KMS-11 (cell line): ENCODE data around the gene GPR50.

Experiments
- H2AFZ ChIP-seq: fragments of 200-600 bp; sonication (generic); 2 replicates; pipeline ENCODE4 v1.6.1; 2016; ENCODE audit warnings: antibody characterized with exemption, mixed run types, low read depth
- H3K27ac ChIP-seq: fragments of 200-600 bp; sonication (generic); 2 replicates; pipeline ENCODE4 v1.6.1; 2016; ENCODE audit warnings: mild to moderate bottlenecking, mixed run types
- H3K27me3 ChIP-seq: fragments of 200-600 bp; sonication (generic); 2 replicates; pipeline ENCODE4 v1.6.1; 2017; ENCODE audit warnings: mild to moderate bottlenecking, low read depth, mixed run types, moderate library complexity; ENCODE audit not compliant: insufficient read depth
- H3K36me3 ChIP-seq: fragments of 200-600 bp; sonication (generic); 2 replicates; pipeline ENCODE4 v1.6.1; 2017; ENCODE audit warnings: mild to moderate bottlenecking, mixed run types; ENCODE audit not compliant: insufficient read depth
- H3K4me1 ChIP-seq: fragments of 200-600 bp; sonication (generic); 2 replicates; pipeline ENCODE4 v1.6.1; 2016; ENCODE audit warnings: mild to moderate bottlenecking, low read depth, mixed run types; ENCODE audit not compliant: poor library complexity, severe bottlenecking
- H3K4me2 ChIP-seq: fragments of 200-600 bp; sonication (generic); 2 replicates; pipeline ENCODE4 v1.7.0; 2016; ENCODE audit warnings: mild to moderate bottlenecking, mixed run types
- H3K4me3 ChIP-seq: fragments of 200-600 bp; sonication (generic); IDR thresholded peaks from 2 replicates; pipeline ENCODE4 v1.6.1; 2017; ENCODE audit warnings: low read depth, low read length, mixed read lengths; ENCODE audit not compliant: insufficient read depth
- H3K79me2 ChIP-seq: fragments of 200-600 bp; sonication (generic); 2 replicates; pipeline ENCODE4 v1.6.1; 2016; ENCODE audit warnings: low read depth, mixed run types; ENCODE audit not compliant: insufficient read depth
- H3K9ac ChIP-seq: fragments of 200-600 bp; sonication (generic); 2 replicates; pipeline ENCODE4 v1.6.1; 2016; ENCODE audit warnings: mild to moderate bottlenecking, mixed run types
- H4K20me1 ChIP-seq: fragments of 200-600 bp; sonication (generic); 2 replicates; pipeline ENCODE4 v1.6.1; 2016; ENCODE audit warnings: mild to moderate bottlenecking, mixed run types; ENCODE audit not compliant: insufficient read depth
- TF ChIP-seq, protein P1 (sequence below): fragments of 200-600 bp; sonication (generic); conservative IDR thresholded peaks from 2 replicates; pipeline ENCODE4 v1.6.1; 2017; ENCODE audit warnings: low read depth, mild to moderate bottlenecking, antibody characterized with exemption, low read length, moderate library complexity, mixed read lengths

GPR50 gene

DNA sequence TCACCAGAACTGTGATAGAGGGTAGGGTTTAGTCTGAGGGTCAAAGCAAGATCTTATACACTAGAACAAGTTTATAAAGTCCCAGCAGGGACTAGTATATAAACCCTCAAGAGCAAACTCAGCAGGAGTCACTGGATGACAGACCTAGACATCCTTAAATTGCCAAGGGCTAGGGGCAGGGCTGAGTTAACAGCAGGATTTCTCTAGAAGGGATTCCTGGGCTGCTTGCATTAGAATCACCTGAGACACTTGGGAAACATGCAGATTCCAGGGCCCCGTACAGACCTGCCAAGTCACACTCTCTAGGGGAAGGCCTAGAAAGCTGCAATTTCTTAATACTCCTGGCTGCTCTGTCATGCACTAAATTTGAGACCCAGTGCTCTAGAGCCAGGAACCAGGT lies 6.6 kb upstream of the GPR50 start:
- Histone ChIP-seq H2AFZ (no peak overlapping the region), H3K4me1 (no peaks in the 10 kb centered on the region), H4K20me1 (no peaks in the 10 kb centered on the region), H3K4me3 (no peak overlapping the region), H3K36me3 (no peaks in the 10 kb centered on the region), H3K79me2 (no peaks in the 10 kb centered on the region), H3K4me2 (no peak overlapping the region), H3K9ac (no peak overlapping the region), H3K27ac (no peak overlapping the region), H3K27me3 (no peaks in the 10 kb centered on the region)
- TF ChIP-seq, protein P1, sequence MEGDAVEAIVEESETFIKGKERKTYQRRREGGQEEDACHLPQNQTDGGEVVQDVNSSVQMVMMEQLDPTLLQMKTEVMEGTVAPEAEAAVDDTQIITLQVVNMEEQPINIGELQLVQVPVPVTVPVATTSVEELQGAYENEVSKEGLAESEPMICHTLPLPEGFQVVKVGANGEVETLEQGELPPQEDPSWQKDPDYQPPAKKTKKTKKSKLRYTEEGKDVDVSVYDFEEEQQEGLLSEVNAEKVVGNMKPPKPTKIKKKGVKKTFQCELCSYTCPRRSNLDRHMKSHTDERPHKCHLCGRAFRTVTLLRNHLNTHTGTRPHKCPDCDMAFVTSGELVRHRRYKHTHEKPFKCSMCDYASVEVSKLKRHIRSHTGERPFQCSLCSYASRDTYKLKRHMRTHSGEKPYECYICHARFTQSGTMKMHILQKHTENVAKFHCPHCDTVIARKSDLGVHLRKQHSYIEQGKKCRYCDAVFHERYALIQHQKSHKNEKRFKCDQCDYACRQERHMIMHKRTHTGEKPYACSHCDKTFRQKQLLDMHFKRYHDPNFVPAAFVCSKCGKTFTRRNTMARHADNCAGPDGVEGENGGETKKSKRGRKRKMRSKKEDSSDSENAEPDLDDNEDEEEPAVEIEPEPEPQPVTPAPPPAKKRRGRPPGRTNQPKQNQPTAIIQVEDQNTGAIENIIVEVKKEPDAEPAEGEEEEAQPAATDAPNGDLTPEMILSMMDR: no peak

DNA sequence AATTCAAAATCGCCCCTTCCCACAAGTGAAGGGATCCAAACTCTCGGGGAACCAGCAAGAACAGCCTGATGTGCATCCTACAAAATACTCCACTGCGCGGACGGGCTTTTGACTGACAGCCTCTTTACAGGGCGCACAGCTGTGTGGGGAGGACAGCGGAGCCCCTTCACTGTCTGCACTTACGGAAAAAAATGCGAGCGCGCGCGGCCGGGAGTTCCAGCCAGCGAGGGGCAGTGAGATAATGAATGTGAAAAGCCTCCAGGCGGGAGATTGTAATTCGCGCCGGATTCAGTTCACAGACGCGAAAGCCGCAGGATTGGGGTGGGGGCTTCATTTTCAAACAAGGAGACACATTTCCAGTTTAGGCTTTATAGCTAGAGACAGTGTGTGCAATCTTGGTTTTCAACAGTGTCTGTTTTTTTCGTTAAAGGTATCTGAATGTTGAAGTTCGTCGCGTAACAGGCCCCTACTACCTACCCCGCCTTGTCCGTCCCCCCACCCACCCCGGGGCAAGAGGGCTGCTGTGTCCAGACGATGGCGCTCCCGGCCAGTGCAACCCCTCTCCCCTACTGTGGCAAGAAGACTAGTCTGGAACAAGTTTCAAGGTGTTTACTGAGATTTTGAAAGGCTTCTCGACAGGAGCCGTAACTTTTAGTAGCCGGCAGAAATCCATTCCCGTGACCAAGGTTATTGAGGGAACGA lies 1.7 kb upstream of the GPR50 start:
- Histone ChIP-seq H3K27ac (no peak overlapping the region), H3K4me2 (no peak overlapping the region), H3K4me1 (no peaks in the 10 kb centered on the region), H3K4me3 (no peak overlapping the region), H4K20me1 (no peaks in the 10 kb centered on the region), H3K9ac (no peak overlapping the region), H3K36me3 (no peaks in the 10 kb centered on the region), H3K79me2 (no peaks in the 10 kb centered on the region), H2AFZ (no peak overlapping the region), H3K27me3 (no peaks in the 10 kb centered on the region)
- TF ChIP-seq, protein P1: no peak

DNA sequence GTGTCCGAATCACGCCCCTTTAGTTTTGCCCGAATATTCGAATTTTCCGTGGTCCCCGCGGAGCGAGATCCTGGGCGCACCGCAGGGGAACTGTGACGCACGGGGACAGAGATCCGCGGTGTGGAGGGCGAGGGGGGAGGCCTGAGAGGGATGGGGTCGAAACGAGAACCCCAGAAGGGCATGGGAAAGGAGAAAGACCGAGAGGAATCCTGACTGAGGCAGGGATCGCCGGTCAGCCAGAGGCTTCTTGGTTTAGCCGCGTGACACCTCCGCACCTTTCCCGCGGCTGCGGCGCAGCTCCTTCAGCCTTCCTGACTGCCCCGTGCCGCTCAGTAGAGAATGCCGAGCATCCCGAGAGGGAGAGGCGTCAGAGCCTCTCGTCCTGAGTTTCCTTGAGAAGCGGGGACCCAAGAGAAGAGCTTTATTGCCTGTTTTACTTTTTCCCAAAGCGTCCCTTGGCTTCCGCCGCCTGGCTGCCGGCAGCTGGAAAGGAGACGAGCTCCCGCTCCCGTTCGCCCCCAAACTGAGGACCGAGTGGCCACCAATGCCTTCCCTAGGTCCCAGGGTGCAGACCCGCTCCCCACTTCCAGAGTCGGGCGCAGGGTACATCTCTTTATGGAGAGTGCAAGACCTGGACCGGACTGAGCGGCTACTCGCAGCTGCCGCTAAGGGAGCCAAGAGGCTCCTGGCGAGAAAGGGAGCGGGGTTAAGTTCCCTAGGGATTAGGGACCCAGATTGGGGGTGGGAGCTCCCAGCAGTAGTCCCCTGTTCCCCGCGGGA lies 911 bp upstream of the GPR50 start:
- no peak overlapping the region for H3K27ac ChIP-seq
- H3K4me3 ChIP-seq: no peak overlapping the region
- TF ChIP-seq, protein P1: no peak
- H3K36me3 ChIP-seq: no peaks in the 10 kb centered on the region
- H3K27me3 ChIP-seq: no peaks in the 10 kb centered on the region
- no peak overlapping the region for H3K4me2 ChIP-seq
- H4K20me1 ChIP-seq: no peaks in the 10 kb centered on the region
- no peak overlapping the region for H2AFZ ChIP-seq
- no peaks in the 10 kb centered on the region for H3K4me1 ChIP-seq
- no peak overlapping the region for H3K9ac ChIP-seq
- no peaks in the 10 kb centered on the region for H3K79me2 ChIP-seq

DNA sequence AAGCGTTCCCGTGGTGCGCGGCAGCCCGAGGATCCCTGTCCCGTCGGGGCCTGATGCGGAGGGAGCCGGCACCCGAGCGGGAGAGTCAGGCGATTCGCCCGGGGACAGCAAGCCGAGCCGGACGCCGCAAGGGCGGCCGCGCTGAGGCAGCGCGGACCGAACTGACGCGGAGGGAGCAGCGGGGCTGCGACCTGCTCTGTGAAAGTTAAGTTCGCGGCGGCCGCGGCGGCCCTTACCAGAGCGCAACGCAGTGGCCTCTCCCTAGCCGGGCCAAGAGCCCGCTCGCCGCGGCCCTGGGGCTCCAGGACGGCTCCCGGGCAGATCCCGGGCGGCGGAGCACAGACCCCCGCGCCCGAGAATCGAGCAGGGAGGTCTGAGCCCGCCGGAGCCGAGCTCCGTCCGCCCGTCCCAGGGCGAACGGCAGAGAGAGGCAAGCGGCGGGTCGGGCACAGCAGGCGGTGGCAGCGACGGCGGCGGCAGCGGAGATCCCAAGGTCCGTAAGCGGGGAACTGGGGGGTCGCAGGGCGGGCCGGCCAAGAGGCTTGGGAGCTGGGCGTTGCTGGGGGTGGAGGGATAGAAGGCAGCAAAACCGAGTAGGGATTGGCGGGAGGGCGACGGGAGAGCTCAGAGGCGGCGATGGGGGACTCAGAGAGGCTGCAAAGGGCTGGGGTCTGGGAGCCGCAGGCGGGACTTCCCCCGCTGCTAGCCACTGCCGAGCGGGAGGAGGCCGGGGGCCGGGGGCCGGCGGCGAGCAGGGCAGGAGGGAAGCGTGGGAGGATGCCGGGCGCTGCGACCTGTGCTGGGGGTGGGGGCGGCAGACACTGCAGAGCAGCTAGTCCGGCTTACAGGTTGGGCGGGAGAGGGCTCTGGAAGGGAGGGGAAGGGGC lies 1.0 kb downstream of the GPR50 start:
- Histone ChIP-seq H3K9ac (no peak overlapping the region), H3K4me1 (no peaks in the 10 kb centered on the region), H3K79me2 (no peaks in the 10 kb centered on the region), H4K20me1 (no peaks in the 10 kb centered on the region), H3K27me3 (no peaks in the 10 kb centered on the region), H3K4me3 (no peak overlapping the region), H3K4me2 (no peak overlapping the region), H3K36me3 (no peaks in the 10 kb centered on the region), H2AFZ (no peak overlapping the region), H3K27ac (no peak overlapping the region)
- TF ChIP-seq, protein P1: no peak
